ENCODE data around the gene TTC16.

The TTC16 gene

DNA sequence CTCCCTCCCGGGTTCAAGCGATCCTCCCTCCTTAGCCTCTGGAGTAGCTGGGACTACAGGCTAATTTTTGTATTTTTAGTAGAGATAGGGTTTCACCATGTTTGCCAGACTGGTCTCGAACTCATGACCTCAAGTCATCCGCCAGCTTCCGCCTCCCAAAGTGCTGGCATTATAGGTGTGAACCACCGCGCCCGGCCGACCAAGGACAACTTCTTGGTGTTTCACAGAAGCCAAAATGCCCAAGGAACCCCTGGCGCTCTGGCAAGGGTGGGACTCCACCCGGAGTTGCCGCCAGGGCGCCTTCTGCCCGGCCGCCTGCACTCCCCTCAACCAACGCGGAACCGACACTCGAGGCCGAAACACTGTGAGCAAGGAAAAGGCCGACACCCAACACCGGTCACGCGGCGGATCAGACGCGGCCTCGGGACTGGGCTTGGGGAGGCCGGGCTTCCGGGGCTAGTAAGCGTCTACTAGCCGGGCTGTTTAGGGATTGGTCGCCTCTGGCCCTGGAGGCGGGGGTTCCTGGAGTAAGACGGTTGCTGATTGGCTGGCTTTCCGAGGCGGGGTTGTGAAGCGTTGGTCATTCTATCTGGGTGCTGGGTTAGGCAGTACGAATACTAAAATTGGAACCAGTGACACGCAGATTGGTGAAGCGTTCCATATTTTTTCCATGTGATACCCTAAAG is 16.8 kb upstream of the TTC16 start:
- peak; percentile 89 to 96 for DNase-seq

DNA sequence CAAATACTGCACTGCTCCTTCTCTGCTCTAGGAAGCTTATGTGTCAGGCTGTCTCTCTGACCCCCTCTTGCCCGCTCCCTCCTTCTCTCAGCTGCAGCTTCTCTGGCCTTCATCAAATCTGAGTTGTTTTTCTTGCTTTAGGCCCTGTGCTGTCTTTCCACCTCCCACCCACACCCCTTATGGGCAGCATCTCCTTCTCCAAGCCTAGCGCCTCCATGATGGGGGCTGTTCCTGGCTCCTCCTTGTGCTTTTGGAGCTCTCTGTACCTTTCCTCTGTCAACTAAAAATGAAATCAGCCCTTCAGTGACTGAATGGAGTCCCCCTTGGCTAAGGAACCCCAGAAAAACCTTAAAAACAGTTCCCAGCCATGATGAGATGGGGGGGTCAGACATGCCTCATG is 15.7 kb upstream of the TTC16 start:
- DNase-seq, result no peak

DNA sequence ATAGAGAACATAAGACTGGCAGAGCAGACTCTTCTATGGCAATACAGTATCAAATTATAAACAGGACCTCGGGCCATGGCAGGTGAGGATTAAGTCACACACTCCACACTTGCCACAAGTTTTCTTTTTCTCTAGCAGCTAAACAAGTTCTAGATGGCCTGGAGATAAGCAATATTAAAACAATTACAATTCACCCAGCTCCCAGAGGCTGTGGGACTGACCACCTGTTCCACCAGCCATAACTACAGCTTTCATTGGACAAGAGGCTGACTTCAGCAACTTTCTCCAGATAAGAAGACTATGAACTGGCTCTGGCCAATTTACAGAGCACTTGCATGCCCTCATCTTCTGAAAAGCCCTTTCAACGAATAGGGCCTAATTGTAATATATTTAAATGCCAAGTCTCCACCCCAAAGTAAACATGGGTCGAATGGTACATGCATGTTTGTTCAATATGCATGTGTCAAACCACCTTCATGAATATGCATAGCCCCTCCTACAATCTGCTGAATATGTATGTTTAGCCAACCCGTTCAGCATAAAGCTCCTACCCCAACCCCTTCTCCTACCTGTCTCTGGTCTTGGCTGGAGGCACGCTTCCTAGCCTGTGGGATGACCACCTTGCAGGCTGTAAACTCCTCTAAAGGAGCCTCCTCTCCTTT is 15.2 kb upstream of the TTC16 start:
- no peak for DNase-seq

DNA sequence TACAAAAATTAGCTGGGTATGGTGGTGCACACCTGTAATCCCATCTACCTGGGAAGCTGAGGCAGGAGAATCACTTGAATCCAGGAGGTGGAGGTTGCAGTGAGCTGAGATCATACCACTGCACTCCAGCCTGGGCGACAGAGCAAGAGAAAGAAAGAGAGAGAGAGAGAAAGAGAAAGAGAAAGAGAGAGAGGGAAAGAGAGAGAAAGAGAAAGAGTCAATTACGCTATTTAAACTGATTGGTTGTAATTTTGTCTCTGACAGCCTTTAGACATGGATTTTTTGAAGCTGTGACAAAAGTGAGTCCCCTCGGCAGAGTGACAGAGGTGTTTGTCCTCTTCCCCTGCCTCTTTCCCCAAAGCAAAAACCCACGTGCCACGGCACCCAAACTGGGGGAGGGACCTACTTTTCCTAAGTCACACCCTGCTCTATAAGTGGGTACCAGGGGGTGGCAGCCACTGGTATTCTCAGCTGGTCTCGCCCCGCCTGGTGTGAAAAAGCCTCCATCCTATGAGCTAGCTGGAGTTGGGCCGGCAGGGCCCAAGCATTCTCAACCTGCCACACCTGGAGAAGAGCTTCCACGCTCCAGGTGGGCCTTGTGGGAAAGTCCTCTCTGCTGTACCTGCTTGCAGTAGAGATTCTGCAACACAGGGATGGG is 12.5 kb upstream of the TTC16 start:
- DNase-seq, result no peak

DNA sequence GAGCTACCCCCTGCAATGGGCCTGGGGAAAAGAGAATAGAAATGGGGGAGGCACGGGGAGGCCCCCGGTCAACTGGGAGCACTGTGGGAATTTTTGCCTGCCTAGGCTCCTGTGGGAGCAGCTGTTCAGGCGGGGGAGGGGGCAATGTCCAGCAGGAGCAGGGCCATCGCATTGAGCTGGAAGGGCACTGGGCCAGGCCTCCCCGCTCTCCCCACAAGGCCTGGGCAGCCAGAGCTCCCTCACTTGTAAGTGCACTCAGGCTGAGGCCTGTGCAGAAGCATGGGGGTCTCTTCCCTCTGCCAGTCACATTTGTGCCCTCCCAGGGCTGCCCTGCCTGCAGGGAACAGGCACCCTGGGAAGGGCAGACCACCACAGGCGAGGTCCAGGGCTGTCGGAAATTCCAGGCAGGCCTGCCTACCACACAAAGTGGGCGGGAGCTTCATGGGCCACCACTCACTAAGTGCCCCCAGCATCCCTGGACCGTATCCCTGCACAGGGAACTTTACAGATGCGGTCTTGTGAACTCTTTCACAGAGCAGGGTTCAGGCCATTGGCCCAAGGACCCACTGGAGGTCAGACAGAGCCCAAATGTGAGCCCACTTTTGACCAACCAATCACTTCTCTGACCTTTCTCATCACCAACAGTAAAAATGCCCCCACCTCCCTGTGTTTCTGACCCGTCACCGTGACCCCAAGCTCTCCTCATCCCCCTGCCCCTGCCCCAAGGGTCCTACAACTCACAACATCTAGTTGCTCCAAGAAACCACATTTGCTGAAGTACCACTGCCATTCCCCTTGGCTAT is 10.1 kb upstream of the TTC16 start:
- DNase-seq, result no peak

DNA sequence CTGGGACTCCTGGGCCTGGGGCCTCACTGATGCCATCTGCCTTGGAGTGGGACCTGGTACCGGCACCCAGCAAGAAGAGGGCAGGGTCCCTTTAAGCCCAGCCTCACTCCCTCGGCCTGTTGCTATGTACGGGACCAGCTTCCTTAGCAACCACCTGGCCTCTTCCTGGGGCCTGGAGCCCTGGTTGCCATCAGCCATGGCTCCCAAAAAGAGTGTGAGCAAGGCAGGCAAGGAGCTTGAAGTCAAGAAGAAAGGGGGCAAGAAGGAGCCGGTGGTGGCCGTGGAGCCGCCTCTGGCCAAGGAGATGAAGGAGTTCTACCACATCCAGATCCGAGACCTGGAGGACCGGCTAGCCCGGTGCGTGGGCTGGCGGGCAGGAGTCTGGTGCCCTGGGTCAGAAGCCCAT is 9.0 kb upstream of the TTC16 start, which contains the start of gene CFAP157:
Gene CFAP157, plus strand, starts transcription at position 153 of the 406 bp plus-strand sequence. Its CDS starts 44 bp downstream, at position 197.
- DNase-seq, result peak in 1 of 2 experiments; percentile 31

DNA sequence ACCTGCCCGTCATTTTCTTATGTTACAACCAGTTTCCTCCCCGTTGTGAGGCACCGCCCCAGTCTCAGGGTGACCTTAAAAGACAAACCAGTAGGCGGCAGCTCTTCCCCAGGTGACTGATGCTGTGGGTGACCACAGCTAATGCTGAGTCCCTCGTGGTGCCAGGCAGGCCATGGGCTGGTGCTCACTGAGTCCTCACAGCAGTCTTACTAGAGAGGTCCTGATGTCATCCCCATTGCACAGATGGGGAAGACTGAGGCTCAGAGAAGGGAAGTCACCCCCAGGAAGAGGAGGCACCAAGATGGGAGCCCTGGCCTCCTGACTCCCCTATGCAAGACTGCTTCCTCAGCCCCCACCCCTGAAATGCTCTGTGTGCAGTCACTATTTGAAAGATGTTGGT is 8.1 kb upstream of the TTC16 start:
- DNase-seq, result no peak

DNA sequence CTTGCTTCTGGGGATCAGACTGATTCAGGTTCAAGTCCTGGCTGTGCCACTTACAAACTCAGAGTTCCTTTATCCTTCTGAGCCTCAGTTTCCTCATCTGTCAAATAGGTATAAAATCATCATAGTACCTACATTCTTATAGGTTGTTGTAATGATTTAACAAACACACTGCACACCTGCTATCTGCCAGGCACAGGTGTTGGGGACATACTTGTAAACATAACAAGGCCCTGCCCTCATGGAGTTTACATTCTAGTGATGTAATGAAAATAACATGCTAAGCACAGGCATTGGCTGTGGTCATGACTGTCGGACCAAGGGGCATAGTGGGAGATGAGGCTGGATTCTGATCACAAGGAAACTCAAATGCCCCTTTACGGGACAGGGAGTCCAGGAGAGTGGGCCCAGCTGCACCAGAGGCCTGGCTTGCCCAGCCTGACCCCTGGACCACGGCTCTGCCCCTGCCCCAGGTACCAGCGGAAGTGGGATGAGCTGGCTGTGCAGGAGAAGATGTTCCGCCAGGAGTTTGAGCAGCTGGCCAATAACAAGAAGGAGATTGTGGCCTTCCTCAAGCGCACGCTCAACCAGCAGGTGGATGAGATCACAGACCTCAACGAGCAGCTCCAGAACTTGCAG is 6.8 kb upstream of the TTC16 start:
- DNase-seq, result no peak

DNA sequence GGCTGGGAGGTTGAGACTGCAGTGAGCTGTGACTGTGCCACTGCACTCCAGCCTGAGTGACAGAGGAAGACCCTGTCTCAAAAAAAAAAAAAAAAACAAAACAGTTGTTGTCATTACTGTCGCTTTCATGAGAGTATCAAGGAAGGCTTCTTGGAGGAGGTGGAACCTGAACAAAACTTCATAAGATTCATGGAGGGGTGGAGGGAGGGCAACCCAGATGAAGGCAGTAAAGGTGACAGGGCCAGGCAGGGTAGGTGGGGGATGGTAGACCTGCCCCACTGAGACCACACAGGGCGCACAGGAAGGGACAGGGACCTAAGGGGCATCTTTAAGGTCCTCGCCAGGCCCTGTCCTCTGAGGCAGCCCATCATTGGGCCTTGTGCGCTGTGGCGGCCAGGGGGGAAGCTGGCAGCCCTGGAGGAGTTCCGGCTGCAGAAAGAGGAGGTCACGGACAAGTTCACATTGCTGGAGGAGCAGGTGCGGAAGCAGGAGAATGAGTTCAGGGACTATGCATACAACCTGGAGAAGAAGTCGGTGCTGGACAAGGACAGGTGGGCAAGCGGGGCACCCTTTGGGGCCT is 5.6 kb upstream of the TTC16 start:
- DNase-seq, result no peak

DNA sequence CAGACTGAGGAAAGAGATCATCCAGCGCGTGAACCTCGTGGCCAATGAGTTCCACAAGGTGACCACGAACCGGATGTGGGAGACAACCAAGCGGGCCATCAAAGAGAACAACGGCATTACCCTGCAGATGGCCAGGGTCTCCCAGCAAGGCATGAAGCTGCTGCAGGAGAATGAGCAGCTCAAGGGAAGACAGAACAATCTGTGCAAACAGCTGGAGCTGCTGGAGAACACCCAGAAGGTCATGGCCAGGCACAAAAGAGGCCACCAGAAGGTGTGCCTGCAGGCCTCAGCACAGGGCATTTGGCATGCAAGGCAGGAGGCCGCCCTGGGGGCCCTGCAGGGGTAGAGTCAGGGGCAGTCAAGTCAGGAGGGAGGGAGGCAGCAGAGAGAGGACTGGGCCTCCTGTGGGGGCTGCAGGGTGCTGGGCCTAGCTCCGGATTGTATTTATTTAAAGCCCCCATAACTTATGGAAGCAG is 4.6 kb upstream of the TTC16 start:
- no peak for DNase-seq

DNA sequence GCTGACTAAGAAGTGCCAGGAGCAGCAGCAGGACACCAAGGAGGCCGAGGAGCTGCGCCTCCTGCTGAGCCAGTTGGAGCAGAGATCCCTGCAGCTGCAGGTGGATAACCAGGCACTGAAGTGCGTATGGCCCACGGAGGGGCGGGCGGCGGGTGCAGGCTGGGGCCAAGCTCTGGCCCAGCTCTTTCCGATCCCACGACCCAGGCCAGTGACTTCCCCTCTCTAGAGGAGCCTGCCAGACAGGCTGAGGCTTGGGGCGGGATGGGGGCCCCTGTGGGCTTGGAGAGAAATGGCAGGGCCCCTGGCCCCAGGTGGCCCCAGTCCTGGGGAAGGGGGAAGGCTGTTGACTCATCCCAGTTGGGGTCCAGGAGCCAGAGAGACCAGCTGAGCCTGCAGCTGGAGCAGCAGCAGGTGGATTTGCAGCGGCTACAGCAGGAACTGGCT is 4.0 kb upstream of the TTC16 start:
- DNase-seq, result no peak

DNA sequence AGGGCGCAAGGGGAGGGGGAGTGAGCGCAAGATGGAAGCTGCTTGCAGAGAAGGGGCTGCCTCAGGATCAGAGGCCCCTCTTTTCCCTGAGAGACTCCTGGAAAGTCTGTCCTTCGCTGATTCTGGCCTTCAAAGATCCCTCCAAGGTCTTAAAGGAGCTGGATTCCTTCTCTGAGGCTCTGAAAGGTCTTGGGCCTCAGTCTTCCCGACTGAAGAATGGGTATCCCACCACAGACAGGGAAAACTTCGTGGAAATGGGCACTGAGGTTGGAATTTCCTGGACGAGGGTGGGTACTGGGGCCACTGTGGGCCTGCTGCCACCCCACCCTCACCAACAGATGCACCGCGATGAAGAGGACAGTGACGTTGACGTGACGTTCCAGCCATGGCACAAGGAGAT is 3.5 kb upstream of the TTC16 start:
- DNase-seq, result no peak

DNA sequence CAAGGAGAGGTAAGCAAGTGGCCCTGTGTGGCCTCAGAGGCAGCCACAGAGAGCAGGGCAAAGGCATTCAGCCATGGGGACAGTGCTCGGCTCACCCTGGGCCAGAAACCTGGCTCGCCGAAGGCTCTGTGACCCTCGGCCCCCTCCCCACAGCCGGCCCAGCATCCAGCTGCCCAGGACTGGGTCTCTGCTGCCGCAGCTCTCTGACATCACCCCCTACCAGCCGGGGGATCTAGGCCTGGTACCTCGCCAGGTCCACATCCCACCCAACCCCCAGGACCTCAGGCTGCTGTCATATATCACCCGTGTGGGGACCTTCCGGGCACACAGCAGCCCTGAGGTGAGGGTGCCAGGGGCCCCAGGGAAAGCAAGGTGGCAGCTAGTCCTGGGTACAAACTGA is 3.0 kb upstream of the TTC16 start:
- no peak for DNase-seq

DNA sequence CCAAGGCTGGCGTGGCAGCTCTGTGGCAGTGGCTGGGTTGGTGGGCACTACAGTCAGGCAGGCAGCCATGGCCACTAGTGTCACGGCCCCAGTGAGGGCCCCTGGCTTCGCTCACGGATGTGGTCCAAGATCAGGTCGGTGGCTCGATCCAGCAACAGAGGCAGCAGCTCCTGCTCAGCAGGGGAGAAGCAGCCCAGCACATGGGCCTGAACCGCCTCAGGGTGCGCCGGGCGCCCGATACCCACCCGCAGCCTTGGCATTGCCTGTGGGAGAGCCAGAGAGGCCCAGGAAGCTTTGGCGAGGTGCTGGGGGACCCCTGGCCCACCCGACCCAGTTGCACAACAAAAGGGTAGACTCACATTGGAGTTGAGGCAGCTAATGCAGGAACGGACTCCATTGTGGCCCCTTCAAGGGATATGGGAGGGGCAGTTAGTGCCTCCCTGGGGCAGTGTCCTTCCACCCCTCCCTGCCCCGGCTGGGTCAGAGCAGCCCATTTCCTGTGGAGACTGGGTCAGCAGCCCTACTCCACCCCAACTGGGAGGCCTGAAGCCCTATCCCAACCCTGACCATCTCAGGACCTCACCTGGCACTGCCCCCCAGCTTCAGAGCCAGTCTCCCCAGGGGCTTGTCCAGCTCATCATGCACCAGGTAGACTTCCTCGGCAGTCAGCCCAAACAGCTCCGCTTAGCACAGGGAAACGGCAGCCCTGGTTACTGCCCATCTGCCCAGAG is 1.7 kb upstream of the TTC16 start:
- DNase-seq, result no peak

DNA sequence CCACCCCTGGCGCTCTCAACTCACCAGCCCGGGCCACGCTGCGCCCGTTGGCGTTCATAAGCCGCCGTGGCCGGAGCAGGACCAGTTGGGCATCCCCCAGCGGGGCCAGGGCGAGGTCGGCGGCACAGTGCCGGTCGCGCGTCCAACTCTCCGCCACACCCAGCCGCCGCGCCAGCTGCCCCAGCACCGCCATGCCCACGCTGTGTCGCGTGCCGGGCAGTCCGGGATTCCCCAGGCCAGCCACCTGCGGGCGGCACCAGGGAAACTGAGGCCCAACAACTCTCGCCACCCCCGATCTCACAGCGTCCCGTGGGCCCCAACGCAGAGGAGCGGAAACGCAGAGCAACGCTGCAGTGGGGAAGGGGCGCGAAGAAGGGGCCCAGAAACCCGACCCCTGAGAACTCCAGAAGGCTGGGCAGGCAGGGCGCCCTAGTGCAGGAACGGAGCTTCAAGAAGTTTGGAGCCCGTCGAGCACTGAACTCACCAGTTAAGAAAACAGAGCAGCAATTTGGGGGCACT is 869 bp upstream of the TTC16 start:
- DNase-seq, result no peak

DNA sequence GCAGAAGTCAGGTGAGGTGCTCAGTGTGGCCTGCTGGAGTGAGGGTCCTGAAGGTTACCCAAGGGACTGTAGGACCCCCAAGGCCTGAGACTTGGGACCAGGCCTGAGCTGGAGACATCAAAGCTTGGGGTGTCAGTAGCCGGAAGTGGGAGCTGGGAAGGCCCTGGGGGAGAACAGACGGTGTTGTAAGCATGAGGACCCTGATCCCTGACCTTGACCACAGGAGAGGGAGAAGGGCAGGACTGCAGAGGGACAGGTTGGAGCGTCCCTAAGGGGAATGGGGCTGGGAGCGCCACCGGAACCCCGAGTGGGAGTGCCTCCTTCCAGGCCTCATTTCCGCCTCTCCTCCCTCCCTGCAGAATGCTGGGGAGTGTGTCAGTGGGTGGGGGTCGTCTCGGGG is 533 bp downstream of the TTC16 start:
- DNase-seq, result no peak

DNA sequence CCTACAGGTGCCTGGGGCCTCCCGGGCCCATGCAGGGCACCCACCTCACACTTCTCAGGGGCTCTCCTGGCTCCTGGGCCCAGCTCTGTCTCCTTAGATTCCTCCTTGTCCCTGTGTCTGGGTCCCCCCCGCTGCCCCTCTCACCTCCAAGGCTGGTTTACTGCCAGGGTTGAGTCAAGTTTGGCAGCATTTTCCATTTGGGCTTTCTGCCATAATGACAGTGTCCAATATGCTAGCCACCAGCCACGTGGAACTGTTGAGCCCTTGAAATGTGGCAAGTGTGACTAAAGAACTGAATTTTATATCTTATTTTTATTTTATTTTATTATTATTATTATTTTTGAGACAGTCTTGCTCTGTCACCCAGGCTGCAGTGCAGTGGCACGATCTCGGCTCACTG is 1.9 kb downstream of the TTC16 start:
- no peak for DNase-seq

DNA sequence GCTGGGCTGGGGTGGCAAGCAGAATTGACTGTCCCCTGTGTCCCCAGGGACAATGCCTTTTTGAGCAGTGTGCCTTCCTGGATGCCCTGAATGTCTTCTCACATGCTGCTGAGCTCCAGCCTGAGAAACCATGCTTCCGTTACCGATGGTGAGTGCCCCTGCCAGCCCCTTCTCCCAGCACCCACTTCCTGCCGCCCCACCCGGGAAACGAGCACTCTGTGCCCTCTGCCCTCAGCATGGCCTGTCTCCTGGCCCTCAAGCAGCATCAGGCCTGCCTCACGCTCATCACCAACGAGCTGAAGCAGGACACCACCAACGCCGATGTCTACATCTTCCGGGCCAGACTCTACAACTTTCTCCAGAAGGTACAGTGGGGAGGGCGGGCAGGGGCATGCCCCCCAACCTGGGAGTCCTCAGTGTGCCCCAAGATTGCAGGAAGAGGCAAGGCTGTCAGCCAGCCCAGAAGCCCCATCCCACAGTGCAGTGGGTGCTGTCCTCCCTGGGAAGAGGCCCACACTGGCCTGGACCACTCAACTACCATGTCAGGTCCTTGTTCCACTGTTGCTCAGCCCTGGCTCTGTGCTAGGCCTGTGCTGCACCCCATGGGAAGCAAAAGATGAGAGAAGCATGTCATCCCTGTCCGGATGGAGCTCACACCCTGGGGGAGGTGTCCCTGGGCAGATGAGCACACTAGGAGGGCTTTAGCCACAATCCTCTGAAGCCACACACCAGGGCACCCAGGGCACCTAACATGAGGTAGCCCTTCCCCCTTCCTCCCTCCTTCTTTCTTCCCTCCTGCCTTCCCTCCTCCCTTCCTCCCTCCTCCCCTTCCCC is 4.4 kb downstream of the TTC16 start:
- DNase-seq, result no peak

DNA sequence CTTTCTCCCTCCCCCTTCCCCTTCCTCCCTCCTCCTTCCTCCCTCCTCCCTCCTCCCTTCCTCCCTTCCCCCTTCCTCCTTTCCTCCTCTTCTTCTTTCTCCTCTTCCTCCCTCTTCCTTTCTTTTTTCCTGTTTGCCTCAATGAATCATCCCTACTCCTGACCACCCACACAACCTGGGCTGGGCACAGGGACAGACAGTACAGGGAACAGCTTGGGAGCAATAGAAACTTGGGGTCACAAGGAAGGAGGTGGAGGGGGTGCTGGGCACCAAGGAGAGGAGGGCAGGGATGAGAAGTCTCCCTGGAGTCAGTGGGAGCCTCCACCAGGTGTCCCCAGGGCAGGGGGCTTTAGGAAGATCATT is 5.0 kb downstream of the TTC16 start:
- DNase-seq, result no peak

DNA sequence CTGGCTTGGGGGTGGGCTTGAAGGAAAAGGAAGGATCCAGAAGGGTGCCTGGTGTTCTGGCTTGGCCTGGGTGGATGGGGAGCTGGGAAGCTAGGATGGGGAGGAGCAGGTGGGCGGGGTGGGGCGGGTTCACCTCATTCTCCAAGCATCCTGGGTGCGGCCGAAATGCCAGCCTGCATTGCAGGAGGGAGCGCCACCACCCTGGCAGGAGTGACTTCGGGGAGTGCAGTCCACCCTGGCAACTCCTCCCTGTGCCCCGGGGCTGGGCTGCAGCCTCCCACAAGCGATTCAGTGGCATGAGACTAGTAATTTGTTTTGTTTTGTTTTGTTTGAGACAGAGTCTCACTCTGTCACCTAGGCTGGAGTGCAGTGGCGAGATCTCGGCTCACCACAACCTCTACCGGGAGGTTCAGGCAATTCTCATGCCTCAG is 5.5 kb downstream of the TTC16 start:
- DNase-seq, result peak in 1 of 2 experiments; percentile 31
